LNCaP clone FGC (cell line): ENCODE measurements around the gene FAM120AOS.

Experiments used
- DNase-seq: peaks from one replicate; pipeline ENCODE4 v3.0.0-alpha.2; 2011; ENCODE audit warnings: low read depth
- H3K4me3 ChIP-seq: 2 replicates; pipeline ENCODE4 v1.5.1; 2011; ENCODE audit warnings: mild to moderate bottlenecking, low read depth, low read length, control low read depth
- CTCF ChIP-seq: IDR thresholded peaks from 2 replicates; pipeline ENCODE4 v1.5.1; 2012; ENCODE audit warnings: mild to moderate bottlenecking; ENCODE audit not compliant: control insufficient read depth, insufficient read depth; ENCODE audit errors: extremely low read depth

FAM120AOS gene

GRCh38 chr9:93463638-93464248 is 10.4 kb upstream of the FAM120AOS start:
- no peak overlapping the region for H3K4me3 ChIP-seq
- no peak for DNase-seq
- no peak for TF ChIP-seq CTCF

- no peak for TF ChIP-seq CTCF
- no peak overlapping the region for H3K4me3 ChIP-seq
- no peak for DNase-seq
These were observed 8.4 kb upstream of the FAM120AOS start for GRCh38 chr9:93461821-93462220.

GRCh38 chr9:93461414-93461743 is 8.0 kb upstream of the FAM120AOS start:
- no peak overlapping the region for H3K4me3 ChIP-seq
- no peak for DNase-seq
- no peak for TF ChIP-seq CTCF

- no peak for DNase-seq
- no peak overlapping the region for H3K4me3 ChIP-seq
- no peak for TF ChIP-seq CTCF
These were observed 7.5 kb upstream of the FAM120AOS start for GRCh38 chr9:93460689-93461413.

- no peak for TF ChIP-seq CTCF
- DNase-seq = no peak
- no peak overlapping the region for H3K4me3 ChIP-seq
These were observed 6.1 kb upstream of the FAM120AOS start for GRCh38 chr9:93459432-93459847.

- TF ChIP-seq CTCF = no peak
- H3K4me3 ChIP-seq = no peak overlapping the region
- no peak for DNase-seq
These were observed 5.3 kb upstream of the FAM120AOS start for GRCh38 chr9:93458712-93459111.

GRCh38 chr9:93457006-93457405 is 3.6 kb upstream of the FAM120AOS start:
- no peak for TF ChIP-seq CTCF
- no peak for DNase-seq

More at GRCh38 chr9:93457006-93457405, 3.6 kb upstream of the FAM120AOS start:
- no peak overlapping the region for H3K4me3 ChIP-seq
